ENCODE results near the gene ARMH4. TPM values are rescaled to one million over a fixed set of nuclear protein-coding genes. Genes with fewer than 3 reads are reported as not detected.
A peak's percentile ranks its signal among the peaks of the same experiment; 100 is the strongest.

The ARMH4 gene, protein sequence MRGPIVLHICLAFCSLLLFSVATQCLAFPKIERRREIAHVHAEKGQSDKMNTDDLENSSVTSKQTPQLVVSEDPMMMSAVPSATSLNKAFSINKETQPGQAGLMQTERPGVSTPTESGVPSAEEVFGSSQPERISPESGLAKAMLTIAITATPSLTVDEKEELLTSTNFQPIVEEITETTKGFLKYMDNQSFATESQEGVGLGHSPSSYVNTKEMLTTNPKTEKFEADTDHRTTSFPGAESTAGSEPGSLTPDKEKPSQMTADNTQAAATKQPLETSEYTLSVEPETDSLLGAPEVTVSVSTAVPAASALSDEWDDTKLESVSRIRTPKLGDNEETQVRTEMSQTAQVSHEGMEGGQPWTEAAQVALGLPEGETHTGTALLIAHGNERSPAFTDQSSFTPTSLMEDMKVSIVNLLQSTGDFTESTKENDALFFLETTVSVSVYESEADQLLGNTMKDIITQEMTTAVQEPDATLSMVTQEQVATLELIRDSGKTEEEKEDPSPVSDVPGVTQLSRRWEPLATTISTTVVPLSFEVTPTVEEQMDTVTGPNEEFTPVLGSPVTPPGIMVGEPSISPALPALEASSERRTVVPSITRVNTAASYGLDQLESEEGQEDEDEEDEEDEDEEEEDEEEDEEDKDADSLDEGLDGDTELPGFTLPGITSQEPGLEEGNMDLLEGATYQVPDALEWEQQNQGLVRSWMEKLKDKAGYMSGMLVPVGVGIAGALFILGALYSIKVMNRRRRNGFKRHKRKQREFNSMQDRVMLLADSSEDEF
- polyA plus RNA-seq (2011; rRNA removed) (5.7 and 6.4 TPM in 2 replicates), polyA minus RNA-seq (2011; rRNA and poly(A)+ RNA removed) (47.3 and 53.0 TPM in 2 replicates)

DNA sequence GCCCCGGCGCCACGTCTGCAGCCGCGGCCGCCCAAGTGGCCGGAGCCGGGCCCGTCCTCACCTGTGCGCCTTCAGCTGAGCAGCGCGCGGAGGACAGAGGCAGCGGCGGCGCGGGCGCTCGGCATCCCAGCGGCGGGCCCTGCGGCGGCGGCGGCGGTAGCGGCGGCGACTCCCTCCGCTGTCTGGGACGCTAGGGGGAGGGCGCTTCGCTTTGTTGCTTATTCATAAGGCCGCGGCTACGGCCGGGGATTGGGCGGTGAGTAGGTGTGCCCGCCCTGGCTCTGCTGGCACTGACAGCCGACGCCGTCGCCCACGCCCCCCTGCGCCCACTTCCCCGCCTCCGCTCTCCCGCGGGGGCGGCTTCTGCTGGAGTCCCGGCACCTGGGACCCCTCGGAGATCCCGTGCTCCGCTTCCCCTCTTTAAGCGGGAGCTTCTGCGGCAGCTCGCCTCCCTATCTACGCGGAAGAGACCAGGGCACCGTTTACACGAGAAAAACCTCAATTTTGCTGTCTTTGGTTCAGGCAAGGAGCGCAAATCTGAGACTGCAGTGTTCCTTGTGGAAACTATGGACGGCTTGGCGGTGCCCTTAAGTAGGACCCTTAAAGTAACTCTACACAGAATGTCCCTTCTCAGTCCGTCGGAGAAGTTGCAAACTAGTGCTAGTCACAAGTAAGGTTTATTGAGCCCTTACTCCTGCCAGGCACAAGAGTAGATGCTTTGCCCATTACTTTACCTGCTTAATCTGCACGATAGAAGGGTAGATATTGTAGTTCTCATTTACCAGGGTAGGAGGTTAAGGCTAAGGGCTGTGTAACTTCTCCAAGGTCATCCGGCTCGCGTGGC is at the start of gene ARMH4:
TSS of gene ARMH4 (minus strand) at position 200 of the 844 bp plus-strand sequence. CDS start 12,855 bp downstream, outside the sequence.
- ChIA-PET POLR2A (interaction anchor here (0.6 kb wide), 1 partner anchor 12 kb away, joined by 8 read pairs; no protein-coding TSS in a partner anchor), CTCF (interaction anchor here (0.6 kb wide), 1 partner anchor 17 kb away, joined by 3 read pairs; no protein-coding TSS in a partner anchor)
- no peaks in the 10 kb centered on the region for H3K9me3 ChIP-seq (ENCODE audit: control insufficient read depth, insufficient read depth, low read length)
- DNase-seq (ENCODE audit: low read depth, low spot score), result peak; percentile 30
- TF ChIP-seq, protein P1, sequence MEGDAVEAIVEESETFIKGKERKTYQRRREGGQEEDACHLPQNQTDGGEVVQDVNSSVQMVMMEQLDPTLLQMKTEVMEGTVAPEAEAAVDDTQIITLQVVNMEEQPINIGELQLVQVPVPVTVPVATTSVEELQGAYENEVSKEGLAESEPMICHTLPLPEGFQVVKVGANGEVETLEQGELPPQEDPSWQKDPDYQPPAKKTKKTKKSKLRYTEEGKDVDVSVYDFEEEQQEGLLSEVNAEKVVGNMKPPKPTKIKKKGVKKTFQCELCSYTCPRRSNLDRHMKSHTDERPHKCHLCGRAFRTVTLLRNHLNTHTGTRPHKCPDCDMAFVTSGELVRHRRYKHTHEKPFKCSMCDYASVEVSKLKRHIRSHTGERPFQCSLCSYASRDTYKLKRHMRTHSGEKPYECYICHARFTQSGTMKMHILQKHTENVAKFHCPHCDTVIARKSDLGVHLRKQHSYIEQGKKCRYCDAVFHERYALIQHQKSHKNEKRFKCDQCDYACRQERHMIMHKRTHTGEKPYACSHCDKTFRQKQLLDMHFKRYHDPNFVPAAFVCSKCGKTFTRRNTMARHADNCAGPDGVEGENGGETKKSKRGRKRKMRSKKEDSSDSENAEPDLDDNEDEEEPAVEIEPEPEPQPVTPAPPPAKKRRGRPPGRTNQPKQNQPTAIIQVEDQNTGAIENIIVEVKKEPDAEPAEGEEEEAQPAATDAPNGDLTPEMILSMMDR (IDR thresholded peaks at IDR 0.05; ENCODE audit: low read depth, low read length), result no peak
- peak within 1 kb of the TSS; percentile 71 for H3K4me3 ChIP-seq (ENCODE audit: low read depth, low read length)
- peaks cover 27% of the 10 kb centered on the region for H3K27me3 ChIP-seq (ENCODE audit: control insufficient read depth, insufficient read depth, low read length)
- no peak within 1 kb of the TSS for H3K27ac ChIP-seq (ENCODE audit: low read depth, low read length)

DNA sequence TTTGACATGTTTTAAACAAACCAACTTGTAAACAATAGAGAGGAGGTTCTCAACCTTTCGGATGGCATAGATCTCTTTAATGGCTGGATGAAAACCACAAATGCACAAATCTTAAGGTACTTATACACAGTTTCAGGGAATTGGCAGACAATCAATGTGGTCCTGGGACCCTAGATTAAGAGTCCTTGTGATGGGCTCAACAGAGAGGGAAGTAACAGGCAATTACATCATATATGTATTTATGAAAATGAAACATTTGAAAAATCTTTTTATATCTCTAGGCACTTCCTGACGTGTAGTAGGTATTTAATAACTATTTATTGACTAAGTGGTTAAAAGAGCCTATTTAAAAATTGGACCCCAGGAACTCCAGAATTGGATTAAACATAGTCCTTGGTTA is 48.8 kb upstream of the ARMH4 start:
- TF ChIP-seq, protein P1 (IDR thresholded peaks at IDR 0.05; ENCODE audit: low read depth, low read length), result no peak
- Histone ChIP-seq H3K27me3 (ENCODE audit: control insufficient read depth, insufficient read depth, low read length) (no peaks in the 10 kb centered on the region), H3K27ac (ENCODE audit: low read depth, low read length) (peak overlapping the region; percentile 25), H3K4me3 (ENCODE audit: low read depth, low read length) (peak overlapping the region; percentile 87), H3K9me3 (ENCODE audit: control insufficient read depth, insufficient read depth, low read length) (no peaks in the 10 kb centered on the region; the same call in 1 of the 2 replicates)
- ChIA-PET POLR2A (interaction anchor here (1.2 kb wide), 1 partner anchor 39 kb away, joined by 3 read pairs; no protein-coding TSS in a partner anchor), CTCF (no interaction called here)
- no peak for DNase-seq (ENCODE audit: low read depth, low spot score)

DNA sequence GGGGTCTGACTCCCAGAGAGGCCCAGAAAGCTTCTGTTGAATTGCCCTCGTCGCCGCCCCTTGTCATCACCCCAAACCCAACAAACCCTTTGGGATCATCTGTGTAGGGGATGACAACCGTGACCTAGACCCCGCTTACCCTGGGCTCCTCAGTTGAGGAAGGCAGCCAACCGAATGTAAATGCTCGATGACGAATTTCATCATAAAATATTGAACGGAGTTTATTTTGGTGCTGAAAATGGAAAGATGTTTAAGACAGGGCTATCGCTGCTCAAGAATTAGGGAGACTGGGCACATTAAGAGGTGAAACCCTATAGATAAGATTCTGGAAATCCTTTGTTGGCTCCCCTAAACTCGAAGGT is 48.4 kb upstream of the ARMH4 start:
- ChIA-PET CTCF (no interaction called here), POLR2A (interaction anchor here (1.2 kb wide), 1 partner anchor 39 kb away, joined by 3 read pairs; no protein-coding TSS in a partner anchor)
- Histone ChIP-seq H3K27ac (ENCODE audit: low read depth, low read length) (peak overlapping the region; percentile 87), H3K27me3 (ENCODE audit: control insufficient read depth, insufficient read depth, low read length) (no peaks in the 10 kb centered on the region), H3K4me3 (ENCODE audit: low read depth, low read length) (peak overlapping the region; percentile 87), H3K9me3 (ENCODE audit: control insufficient read depth, insufficient read depth, low read length) (no peaks in the 10 kb centered on the region; the same call in 1 of the 2 replicates)
- TF ChIP-seq, protein P1 (IDR thresholded peaks at IDR 0.05; ENCODE audit: low read depth, low read length), result no peak
- DNase-seq (ENCODE audit: low read depth, low spot score), result no peak

DNA sequence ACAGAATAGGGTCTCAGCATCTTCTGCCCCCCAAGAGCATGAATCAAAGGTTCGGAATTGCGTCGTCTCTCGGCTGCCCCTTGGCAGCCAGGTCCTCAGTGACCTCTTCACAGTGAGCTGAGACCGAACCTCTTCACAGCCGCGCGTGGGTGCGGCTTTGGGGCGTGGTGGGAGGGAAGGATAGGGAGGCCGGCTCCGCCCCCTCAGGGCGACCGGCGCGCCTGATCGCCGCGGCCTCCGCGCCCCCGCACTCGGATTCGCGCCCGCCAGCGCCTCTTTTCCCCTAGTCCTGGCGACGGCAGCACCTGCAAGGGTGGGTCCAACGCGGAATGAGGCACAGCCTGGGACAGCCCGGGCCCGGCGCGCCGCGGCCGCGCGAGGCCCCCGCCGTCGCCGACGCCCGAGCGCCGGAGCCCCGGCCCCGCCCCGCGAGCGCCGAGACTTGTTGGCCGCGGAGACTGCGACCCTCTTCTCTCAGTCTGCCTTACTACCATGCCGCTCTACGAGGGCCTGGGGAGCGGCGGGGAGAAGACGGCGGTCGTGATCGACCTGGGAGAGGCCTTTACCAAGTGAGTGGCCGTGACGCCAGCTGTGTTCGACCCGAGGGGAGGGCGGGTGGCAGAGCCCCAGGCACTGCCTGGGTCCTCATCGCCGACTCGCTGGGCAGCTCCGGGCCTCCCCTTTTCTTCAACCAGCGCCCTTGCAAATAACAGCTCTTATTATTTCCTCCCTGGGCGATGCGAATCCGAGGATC is 47.9 kb upstream of the ARMH4 start, which contains the start of gene ACTR10:
TSS of gene ACTR10 (plus strand) at position 424 of the 754 bp plus-strand sequence. CDS start at position 493, 69 bp downstream.
- Histone ChIP-seq H3K9me3 (ENCODE audit: control insufficient read depth, insufficient read depth, low read length) (no peaks in the 10 kb centered on the region; the same call in 1 of the 2 replicates), H3K4me3 (ENCODE audit: low read depth, low read length) (peak within 1 kb of the TSS; percentile 87), H3K27ac (ENCODE audit: low read depth, low read length) (peak within 1 kb of the TSS; percentile 87), H3K27me3 (ENCODE audit: control insufficient read depth, insufficient read depth, low read length) (no peaks in the 10 kb centered on the region)
- ChIA-PET POLR2A (interaction anchor here (0.9 to 1.4 kb wide), 4 partner anchors 40 to 98 kb away, joined by 3 to 11 read pairs (median 3); partner anchors contain the start of genes ARID4A and PSMA3), CTCF (interaction anchor here (2.1 kb wide), 1 partner anchor 91 kb away, joined by 14 read pairs; no protein-coding TSS in a partner anchor)
- TF ChIP-seq, protein P1 (IDR thresholded peaks at IDR 0.05; ENCODE audit: low read depth, low read length), result no peak
- DNase-seq (ENCODE audit: low read depth, low spot score), result no peak

Measured in AG04450 (cell line).